Prostate gland (tissue), 2 donors: ENCODE data around the gene BACE2. TPM values are rescaled to one million over a fixed set of nuclear protein-coding genes. Genes with fewer than 3 reads are reported as not detected.
"Not testable (repeated sequence)": the region's sequence is repeated elsewhere in the genome, so short reads cannot be mapped to it uniquely, and the experiment has no call there.

Source experiments
- DNase-seq: peaks from one replicate; pipeline ENCODE4 v3.0.0-alpha.2; 2019; ENCODE audit warnings: low spot score
- H3K27ac ChIP-seq, 2 donors: fragments of 200-600 bp; sonication (generic); 2 replicates each; pipeline ENCODE4 v1.5.1; 2017 to 2019
- H3K27me3 ChIP-seq: fragments of 200-600 bp; sonication (generic); replicated peaks from 2 replicates; pipeline ENCODE4 v1.5.1; 2019; ENCODE audit not compliant: insufficient read depth
- H3K36me3 ChIP-seq, 2 donors: fragments of 200-600 bp; sonication (generic); 1 replicate in 1 of 2; 2 replicates in 1 of 2; pipeline versions ENCODE4 v1.5.1 to v1.8.1; 2017 to 2019
- H3K4me1 ChIP-seq: fragments of 200-600 bp; sonication (generic); replicated peaks from 2 replicates; pipeline ENCODE4 v1.5.1; 2019
- H3K4me3 ChIP-seq, 2 donors: fragments of 200-600 bp; sonication (generic); 2 replicates each; pipeline ENCODE4 v1.5.1; 2017 to 2019
- H3K9me3 ChIP-seq: fragments of 200-600 bp; sonication (generic); 2 replicates; pipeline ENCODE4 v1.5.1; 2017
- POLR2A ChIP-seq: fragments of 450-650 bp; IDR thresholded peaks from one replicate; pipeline ENCODE4 v1.6.1; 2016; ENCODE audit warnings: antibody characterized with exemption, mild to moderate bottlenecking
- POLR2AphosphoS5 ChIP-seq: sonication (generic); formaldehyde crosslinking; IDR thresholded peaks from one replicate; pipeline ENCODE4 v1.6.1; 2017; ENCODE audit warnings: antibody characterized with exemption
- WGBS: methylation state at CpG from one replicate; pipeline ENCODE4 v1.1.5; 2018; 5-methylcytosine and 5-hydroxymethylcytosine counted together
- intact Hi-C: fragments of 100-400 bp; cut with DNase I; formaldehyde crosslinking; loops from one replicate; pipeline ENCODE4 v1.14.2; 2022
- total RNA-seq, 2 donors: library from RNA; depleted of rRNA; stranded (reverse); fragments of >200 nt; gene quantifications; one replicate each; pipeline ENCODE4 v1.1.0, GENCODE V29; 2016
- TF ChIP-seq, protein P1 (sequence below), 4 experiments: fragments of 200-600 bp in 2 of 4; fragments of 450-650 bp in 2 of 4; sonication (generic) in 2 of 4; IDR thresholded peaks; 1 replicate in 3 of 4; 2 replicates in 1 of 4; pipeline ENCODE4 v1.5.1; 2016 to 2019; ENCODE audit warnings: antibody characterized with exemption in 4 of 4, mild to moderate bottlenecking in 2 of 4, moderate library complexity in 2 of 4

Gene BACE2
- total RNA-seq, 2 donors from 2014 or later, result 103 to 119 TPM

DNA sequence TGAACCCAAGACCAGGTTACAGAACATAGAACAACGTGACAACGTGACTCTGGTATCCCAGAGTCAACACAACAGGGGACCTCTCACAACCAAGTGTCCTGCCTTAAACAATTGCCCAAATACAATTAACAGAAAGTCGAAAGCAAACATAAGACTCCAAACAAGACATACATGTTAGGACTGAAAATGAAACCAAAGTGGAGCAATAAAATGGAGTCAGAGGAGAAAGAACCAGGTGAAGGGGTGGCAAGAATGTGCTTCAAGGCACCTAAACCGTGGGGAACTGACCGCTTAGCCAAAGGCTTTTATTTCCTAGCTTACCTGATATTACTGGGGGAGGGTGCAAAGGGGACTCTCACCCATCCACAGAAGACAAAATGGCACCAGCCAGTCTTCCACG lies 17.8 kb downstream of the BACE2 start:
- Histone ChIP-seq H3K36me3 (no peaks in the 10 kb centered on the region), H3K27ac (no peak overlapping the region), H3K9me3 (no peaks in the 10 kb centered on the region), H3K4me1 (no peaks in the 10 kb centered on the region), H3K27me3 (no peaks in the 10 kb centered on the region), H3K4me3 (no peak overlapping the region)
- DNase-seq, result no peak
- no peak for TF ChIP-seq POLR2A
- TF ChIP-seq POLR2AphosphoS5, result no peak
- TF ChIP-seq, protein P1, sequence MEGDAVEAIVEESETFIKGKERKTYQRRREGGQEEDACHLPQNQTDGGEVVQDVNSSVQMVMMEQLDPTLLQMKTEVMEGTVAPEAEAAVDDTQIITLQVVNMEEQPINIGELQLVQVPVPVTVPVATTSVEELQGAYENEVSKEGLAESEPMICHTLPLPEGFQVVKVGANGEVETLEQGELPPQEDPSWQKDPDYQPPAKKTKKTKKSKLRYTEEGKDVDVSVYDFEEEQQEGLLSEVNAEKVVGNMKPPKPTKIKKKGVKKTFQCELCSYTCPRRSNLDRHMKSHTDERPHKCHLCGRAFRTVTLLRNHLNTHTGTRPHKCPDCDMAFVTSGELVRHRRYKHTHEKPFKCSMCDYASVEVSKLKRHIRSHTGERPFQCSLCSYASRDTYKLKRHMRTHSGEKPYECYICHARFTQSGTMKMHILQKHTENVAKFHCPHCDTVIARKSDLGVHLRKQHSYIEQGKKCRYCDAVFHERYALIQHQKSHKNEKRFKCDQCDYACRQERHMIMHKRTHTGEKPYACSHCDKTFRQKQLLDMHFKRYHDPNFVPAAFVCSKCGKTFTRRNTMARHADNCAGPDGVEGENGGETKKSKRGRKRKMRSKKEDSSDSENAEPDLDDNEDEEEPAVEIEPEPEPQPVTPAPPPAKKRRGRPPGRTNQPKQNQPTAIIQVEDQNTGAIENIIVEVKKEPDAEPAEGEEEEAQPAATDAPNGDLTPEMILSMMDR (IDR thresholded peaks at IDR 0.05), result no peak
- intact Hi-C loops, result no loop called here
- WGBS, result 74% methylated on average over 6 of the region's 6 CpGs

DNA sequence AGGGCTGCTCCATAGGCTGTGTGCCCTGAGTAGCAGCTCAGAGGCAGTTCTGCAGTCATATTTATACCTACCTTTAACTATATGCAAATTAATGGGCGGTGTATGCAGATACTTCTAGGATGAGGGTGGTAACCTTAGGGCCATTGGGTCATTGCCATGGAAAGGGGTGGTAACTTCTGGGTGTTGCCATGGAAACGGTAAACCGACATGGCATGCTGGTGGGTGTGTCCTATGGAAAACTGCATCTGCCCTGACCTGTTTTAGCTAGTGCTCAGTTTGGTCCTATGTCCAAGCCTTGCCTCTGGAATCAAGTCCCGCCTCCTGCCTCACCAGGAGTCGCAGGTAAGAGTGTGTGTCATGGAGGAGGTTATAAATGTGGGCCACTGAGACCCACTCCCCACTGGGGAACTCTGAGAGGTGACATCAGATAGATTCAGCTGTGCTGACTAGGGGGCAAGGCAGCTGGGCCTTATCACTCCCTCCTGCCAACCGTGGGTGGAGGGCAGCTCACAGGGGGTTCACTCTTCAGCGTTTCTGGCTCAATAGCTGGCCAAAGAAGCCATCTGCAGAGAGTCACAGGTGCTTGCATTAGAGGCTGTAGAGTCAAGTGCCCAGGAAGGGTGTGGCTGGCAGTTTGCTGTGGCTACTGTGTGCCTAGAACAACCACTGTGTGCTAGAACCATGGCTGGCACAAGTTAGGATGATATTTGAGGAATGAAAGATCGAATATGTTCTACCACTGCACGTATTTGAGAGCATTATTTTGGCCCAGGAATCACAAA lies 19.0 kb downstream of the BACE2 start:
- no peaks in the 10 kb centered on the region for H3K27me3 ChIP-seq
- H3K27ac ChIP-seq, result no peak overlapping the region
- no peak overlapping the region for H3K4me3 ChIP-seq
- 60% methylated on average over 9 of the region's 9 CpGs for WGBS
- H3K4me1 ChIP-seq, result no peaks in the 10 kb centered on the region
- H3K36me3 ChIP-seq, result no peaks in the 10 kb centered on the region
- TF ChIP-seq, protein P1 (IDR thresholded peaks at IDR 0.05), result no peak
- TF ChIP-seq POLR2A, result no peak
- DNase-seq, result no peak
- H3K9me3 ChIP-seq, result no peaks in the 10 kb centered on the region
- intact Hi-C loops, result no loop called here

DNA sequence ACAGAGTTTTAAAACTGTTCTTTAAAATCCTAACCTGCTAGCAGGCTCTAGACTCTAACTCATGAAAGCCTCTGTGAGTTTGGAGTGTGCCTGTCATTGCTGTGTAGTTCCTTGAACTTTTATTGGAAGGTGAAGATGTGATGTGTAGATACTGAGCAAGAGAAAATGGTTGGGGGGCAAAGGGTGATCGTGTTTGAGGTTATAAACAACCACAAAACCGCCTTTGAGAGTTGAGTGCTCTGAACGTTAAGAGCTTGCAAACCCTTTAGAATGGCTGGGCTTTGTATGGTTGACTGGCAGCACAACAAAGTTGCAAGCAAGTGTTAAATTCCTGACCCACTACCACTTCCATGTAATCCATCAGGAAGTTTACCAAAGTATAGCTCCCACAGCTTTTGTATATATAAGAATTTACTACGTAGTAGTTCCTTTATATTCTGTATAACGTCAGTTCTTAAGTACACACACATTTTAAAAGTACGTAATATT lies 19.6 kb downstream of the BACE2 start:
- H3K36me3 ChIP-seq, result no peaks in the 10 kb centered on the region
- DNase-seq, result no peak
- TF ChIP-seq POLR2AphosphoS5 (no peak), POLR2A (no peak)
- no peaks in the 10 kb centered on the region for H3K9me3 ChIP-seq
- WGBS, result 60% methylated on average over 6 of the region's 6 CpGs
- no peak overlapping the region for H3K27ac ChIP-seq
- H3K27me3 ChIP-seq, result no peaks in the 10 kb centered on the region
- H3K4me1 ChIP-seq, result no peaks in the 10 kb centered on the region
- H3K4me3 ChIP-seq, result no peak overlapping the region
- intact Hi-C loops, result no loop called here

DNA sequence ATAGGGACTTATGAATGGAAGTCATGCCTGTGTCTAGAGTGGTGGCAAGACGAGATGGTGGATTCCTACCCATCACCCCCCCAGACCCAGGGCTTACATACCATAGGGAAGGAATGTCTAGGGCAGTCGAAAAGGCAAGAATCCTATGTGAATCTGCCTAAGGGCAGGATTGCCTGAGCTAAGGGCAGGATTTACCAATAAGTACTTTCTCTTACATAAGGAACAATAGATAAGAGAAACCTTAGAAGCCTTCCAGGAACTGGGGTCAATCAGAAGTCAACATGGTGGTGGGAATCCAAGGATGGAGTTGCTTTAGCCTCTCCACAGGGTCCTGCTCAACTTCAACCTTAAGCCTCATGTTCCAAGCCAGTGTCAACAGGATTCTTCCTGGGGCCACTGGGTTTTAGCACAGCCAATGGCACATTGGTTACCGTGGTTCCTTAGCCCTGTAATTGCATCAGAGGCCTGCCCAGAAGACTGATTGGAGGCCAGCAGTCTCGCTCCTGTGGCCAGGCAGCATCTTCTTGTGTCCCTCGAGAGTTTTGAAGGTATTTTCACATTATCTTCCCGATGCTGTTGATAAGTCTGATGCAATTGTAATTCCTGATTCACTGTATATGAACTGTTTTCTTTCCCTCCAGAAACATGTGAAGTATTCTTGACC lies 20.7 kb downstream of the BACE2 start:
- intact Hi-C loops, result no loop called here
- H3K36me3 ChIP-seq, result no peaks in the 10 kb centered on the region
- H3K27ac ChIP-seq, result no peak overlapping the region
- no peaks in the 10 kb centered on the region for H3K27me3 ChIP-seq
- H3K4me1 ChIP-seq, result no peaks in the 10 kb centered on the region
- TF ChIP-seq POLR2A (no peak), POLR2AphosphoS5 (no peak)
- TF ChIP-seq, protein P1 (IDR thresholded peaks at IDR 0.05), result no peak
- no peak overlapping the region for H3K4me3 ChIP-seq
- H3K9me3 ChIP-seq, result no peaks in the 10 kb centered on the region
- 90% methylated on average over 6 of the region's 6 CpGs for WGBS
- no peak for DNase-seq

DNA sequence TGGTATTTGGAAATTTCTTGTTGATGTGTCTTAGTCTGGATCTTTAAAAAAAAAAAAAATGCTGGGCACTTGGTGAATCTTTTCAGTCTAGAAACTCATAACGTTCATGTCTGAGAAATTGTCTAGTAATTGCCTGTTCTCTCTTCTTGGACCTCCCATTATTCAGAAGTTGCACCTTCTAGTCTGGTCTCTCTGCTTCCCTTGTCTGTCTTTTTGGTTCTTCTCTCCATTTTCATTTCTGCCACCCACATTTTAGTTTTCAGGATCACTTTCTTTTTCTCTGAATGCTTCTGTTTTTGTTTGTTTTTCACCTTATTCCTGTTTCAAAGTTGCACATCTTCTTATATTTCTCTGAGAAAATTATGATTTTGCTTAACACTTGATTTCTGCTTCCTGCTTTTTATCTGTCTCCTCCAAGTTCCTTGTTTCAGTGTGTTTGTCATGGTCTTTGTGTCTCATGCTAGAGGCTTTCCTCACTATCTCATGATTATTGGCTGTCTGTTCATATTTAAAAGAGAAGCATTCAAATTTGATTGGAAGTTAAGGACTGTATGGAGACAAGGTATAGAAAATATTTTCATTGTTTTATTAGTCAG lies 21.3 kb downstream of the BACE2 start:
- Histone ChIP-seq H3K9me3 (no peaks in the 10 kb centered on the region), H3K36me3 (no peaks in the 10 kb centered on the region), H3K27me3 (no peaks in the 10 kb centered on the region), H3K4me1 (no peaks in the 10 kb centered on the region), H3K4me3 (no peak overlapping the region), H3K27ac (no peak overlapping the region)
- TF ChIP-seq POLR2AphosphoS5, result no peak
- TF ChIP-seq, protein P1 (IDR thresholded peaks at IDR 0.05), result no peak
- no peak for TF ChIP-seq POLR2A
- intact Hi-C loops, result no loop called here
- WGBS, result 93% methylated on average over 1 of the region's 1 CpG
- DNase-seq, result no peak

DNA sequence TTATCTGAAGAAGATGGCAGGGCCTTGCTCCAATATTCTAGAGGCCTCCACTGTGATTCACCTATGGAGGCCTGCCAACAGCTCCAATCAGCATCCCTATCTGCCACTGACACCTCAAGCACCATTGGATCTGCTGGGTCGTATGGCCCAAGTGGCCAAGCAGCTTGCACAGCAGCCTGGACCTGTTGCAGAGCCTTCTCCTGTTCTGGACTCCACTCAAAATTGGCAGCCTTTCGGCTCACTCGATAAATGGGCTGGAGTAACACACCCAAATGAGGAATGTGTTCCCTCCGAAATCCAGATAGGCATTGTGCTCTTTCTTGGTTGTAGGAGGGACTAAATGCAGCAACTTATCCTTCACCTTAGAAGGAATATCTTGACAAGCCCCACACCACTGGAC lies 24.6 kb downstream of the BACE2 start:
- H3K4me3 ChIP-seq, H3K4me1 ChIP-seq: not testable (repeated sequence)

More for the DNA sequence above, 24.6 kb downstream of the BACE2 start:
- H3K9me3 ChIP-seq, DNase-seq, intact Hi-C loops, H3K27ac ChIP-seq, H3K27me3 ChIP-seq, H3K36me3 ChIP-seq: not testable (repeated sequence)
- WGBS, result 85% methylated on average over 4 of the region's 4 CpGs
